HCT116 (cell line): ENCODE results near the gene ZBTB5. TPM values are rescaled to one million over a fixed set of nuclear protein-coding genes. Genes with fewer than 3 reads are reported as not detected.

ENCODE experiments used
- ATAC-seq: fragments of 200-7000 bp; cut with Tn5 transposase; 2 replicates; pipeline ENCODE4 v1.9.1; 2020; ENCODE audit warnings: mild to moderate bottlenecking, moderate library complexity
- BruUV-seq: library from RNA; stranded (reverse); fragments of 400-500 nt; replicated peaks from 2 replicates; lab custom pipeline; 2021; lab: Mats Ljungman, UMichigan
- CTCF ChIA-PET: fragments of 300-600 bp; sonication (Branson Sonifier 250); formaldehyde crosslinking; loops from one replicate; lab custom pipeline; 2021; ENCODE audit warnings: antibody characterized with exemption; lab: Charles Lee
- POLR2A ChIA-PET: fragments of 300-600, 350-600 bp; sonication (Branson Sonifier 250); formaldehyde crosslinking; loops from one replicate; lab custom pipeline; 2021; ENCODE audit warnings: antibody characterized with exemption; lab: Charles Lee
- RAD21 ChIA-PET, 2 experiments: fragments of 300-600 bp; sonication (Branson Sonifier 250); formaldehyde crosslinking; loops; one replicate each; lab custom pipeline; 2023; ENCODE audit warnings: low total read pairs in 2 of 2; ENCODE audit not compliant: uncharacterized antibody in 2 of 2, unreplicated experiment in 2 of 2, low non-redundant PET in 1 of 2; lab: Charles Lee
- DNase-seq: peaks from one replicate; pipeline ENCODE4 v3.0.0-alpha.2; 2010; ENCODE audit warnings: low read depth, low spot score
- H2AFZ ChIP-seq: fragments of 200-600 bp; shearing (Covaris generic), sonication (generic); 2 replicates; pipeline ENCODE4 v1.6.1; 2017; ENCODE audit warnings: low read depth, mixed run types, mixed read lengths, antibody characterized with exemption, low read length; ENCODE audit not compliant: poor library complexity, severe bottlenecking
- H3K27ac ChIP-seq: 2 replicates; pipeline ENCODE4 v1.5.1; 2012; ENCODE audit warnings: low read depth, low read length
- H3K27me3 ChIP-seq: fragments of 200-600 bp; sonication (generic); 2 replicates; pipeline ENCODE4 v1.6.1; 2016; ENCODE audit warnings: mixed run types, low read length, mixed read lengths; ENCODE audit not compliant: insufficient read depth
- H3K36me3 ChIP-seq, 2 experiments: fragments of 200-500 bp in 1 of 2; fragments of 200-600 bp in 1 of 2; sonication (Bioruptor generic) in 1 of 2; sonication (generic) in 1 of 2; 2 replicates each; pipeline versions ENCODE4 v1.5.1 to v1.6.1; 2014 to 2016; ENCODE audit warnings: low read length in 2 of 2, inconsistent platforms in 1 of 2, mixed read lengths in 1 of 2, mixed run types in 1 of 2; ENCODE audit not compliant: insufficient read depth in 2 of 2, control insufficient read depth in 1 of 2
- H3K4me1 ChIP-seq, 2 experiments: fragments of 200-600 bp in 1 of 2; sonication (generic) in 1 of 2; 2 replicates each; pipeline versions ENCODE4 v1.5.1 to v1.6.1; 2012 to 2017; ENCODE audit warnings: low read length in 2 of 2, inconsistent platforms in 1 of 2, mild to moderate bottlenecking in 1 of 2, mixed read lengths in 1 of 2, mixed run types in 1 of 2, moderate library complexity in 1 of 2; ENCODE audit not compliant: insufficient read depth in 2 of 2, control insufficient read depth in 1 of 2
- H3K4me2 ChIP-seq: fragments of 200-600 bp; sonication (generic); 2 replicates; pipeline ENCODE4 v1.6.1; 2017; ENCODE audit warnings: mixed run types, low read length, mixed read lengths
- H3K4me3 ChIP-seq, 2 experiments: fragments of 200-600 bp in 1 of 2; sonication (generic) in 1 of 2; replicated peaks in 1 of 2; 2 replicates each; pipeline ENCODE4 v1.5.1; 2011 to 2016; ENCODE audit warnings: low read length in 2 of 2, control low read depth in 1 of 2, low read depth in 1 of 2, mild to moderate bottlenecking in 1 of 2, mixed read lengths in 1 of 2, mixed run types in 1 of 2
- H3K79me2 ChIP-seq: fragments of 200-600 bp; sonication (generic); 2 replicates; pipeline ENCODE4 v1.6.1; 2017; ENCODE audit warnings: mild to moderate bottlenecking, mixed run types, low read length, moderate library complexity, mixed read lengths; ENCODE audit not compliant: insufficient read depth
- H3K9ac ChIP-seq: fragments of 200-600 bp; sonication (generic); 2 replicates; pipeline ENCODE4 v1.6.1; 2016; ENCODE audit warnings: low read length, mixed read lengths
- H3K9me2 ChIP-seq: fragments of 200-600 bp; sonication (generic), shearing (Covaris generic); 2 replicates; pipeline ENCODE4 v1.6.1; 2017; ENCODE audit warnings: mixed run types, mild to moderate bottlenecking, moderate library complexity; ENCODE audit not compliant: insufficient read depth
- H3K9me3 ChIP-seq, 2 experiments: fragments of 200-500 bp in 1 of 2; fragments of 200-600 bp in 1 of 2; sonication (Bioruptor generic) in 1 of 2; sonication (generic) in 1 of 2; 2 replicates each; pipeline ENCODE4 v1.6.1; 2014 to 2017; ENCODE audit warnings: low read length in 2 of 2, mixed read lengths in 2 of 2, inconsistent platforms in 1 of 2, low read depth in 1 of 2, mild to moderate bottlenecking in 1 of 2, mixed run types in 1 of 2, moderate library complexity in 1 of 2; ENCODE audit not compliant: control insufficient read depth in 1 of 2, insufficient read depth in 1 of 2
- H4K20me1 ChIP-seq: fragments of 200-600 bp; sonication (generic), shearing (Covaris generic); 2 replicates; pipeline ENCODE4 v1.6.1; 2017; ENCODE audit warnings: mixed run types, mild to moderate bottlenecking, moderate library complexity; ENCODE audit not compliant: insufficient read depth
- CTCF ChIP-seq, 3 experiments: fragments of 200-600 bp in 1 of 3; sonication (generic) in 1 of 3; IDR thresholded peaks in 2 of 3; conservative IDR thresholded peaks in 1 of 3; 2 replicates each; pipeline ENCODE4 v1.5.1; 2012 to 2017; ENCODE audit warnings: low read depth in 2 of 3, low read length in 2 of 3, antibody characterized with exemption in 1 of 3, borderline replicate concordance in 1 of 3, control low read depth in 1 of 3, mild to moderate bottlenecking in 1 of 3, mixed read lengths in 1 of 3, mixed run types in 1 of 3, moderate library complexity in 1 of 3; ENCODE audit not compliant: insufficient read depth in 1 of 3
- EGR1 ChIP-seq: IDR thresholded peaks from 2 replicates; pipeline ENCODE4 v1.6.1; 2012; ENCODE audit warnings: low read depth
- ELF1 ChIP-seq: IDR thresholded peaks from 2 replicates; pipeline ENCODE4 v1.6.1; 2012; ENCODE audit warnings: low read depth, borderline replicate concordance
- EZH2 ChIP-seq: fragments of 200-600 bp; sonication (generic); IDR thresholded peaks from 2 replicates; pipeline ENCODE4 v1.6.1; 2017; ENCODE audit warnings: antibody characterized with exemption, mixed run types
- EZH2phosphoT487 ChIP-seq: fragments of 200-600 bp; IDR thresholded peaks from 2 replicates; pipeline ENCODE4 v1.6.1; 2018; ENCODE audit warnings: antibody characterized with exemption, borderline replicate concordance
- FOSL1 ChIP-seq: IDR thresholded peaks from 2 replicates; pipeline ENCODE4 v1.6.1; 2012; ENCODE audit warnings: low read depth
- JUND ChIP-seq: IDR thresholded peaks from 2 replicates; pipeline ENCODE4 v1.6.1; 2012
- POLR2A ChIP-seq: IDR thresholded peaks from 2 replicates; pipeline ENCODE4 v1.7.0; 2011; ENCODE audit warnings: borderline replicate concordance; ENCODE audit not compliant: insufficient read depth, insufficient read length; ENCODE audit errors: extremely low read depth
- POLR2AphosphoS5 ChIP-seq: IDR thresholded peaks from 2 replicates; pipeline ENCODE4 v1.6.1; 2011; ENCODE audit warnings: mild to moderate bottlenecking, low read depth, low read length, moderate library complexity
- RAD21 ChIP-seq: IDR thresholded peaks from 2 replicates; pipeline ENCODE4 v1.6.1; 2012; ENCODE audit warnings: low read depth, mild to moderate bottlenecking
- SIN3A ChIP-seq: IDR thresholded peaks from 2 replicates; pipeline ENCODE4 v1.6.1; 2012; ENCODE audit warnings: low read depth
- SP1 ChIP-seq: IDR thresholded peaks from 2 replicates; pipeline ENCODE4 v1.6.1; 2012; ENCODE audit warnings: low read depth
- TCF7L2 ChIP-seq: IDR thresholded peaks from 2 replicates; pipeline ENCODE4 v1.7.0; 2011; ENCODE audit warnings: borderline replicate concordance, inconsistent platforms; ENCODE audit not compliant: insufficient read depth, insufficient read length; ENCODE audit errors: extremely low read depth
- YY1 ChIP-seq: IDR thresholded peaks from 2 replicates; pipeline ENCODE4 v1.6.1; 2011; ENCODE audit warnings: low read length, low read depth, moderate library complexity, mild to moderate bottlenecking; ENCODE audit not compliant: insufficient replicate concordance; ENCODE audit errors: extremely low read depth
- ZFX ChIP-seq: fragments of 450-650 bp; IDR thresholded peaks from 2 replicates; pipeline ENCODE4 v1.6.1; 2017
- ZNF274 ChIP-seq: fragments of 200-500 bp; sonication (Bioruptor generic); IDR thresholded peaks from 2 replicates; pipeline ENCODE4 v1.6.1; 2014; ENCODE audit warnings: mild to moderate bottlenecking, low read depth, low read length, inconsistent platforms
- intact Hi-C: fragments of 100-400 bp; cut with micrococcal nuclease; formaldehyde crosslinking; loops from 2 replicates; pipeline ENCODE4 v1.10.0; 2022
- total RNA-seq: library from RNA; stranded (reverse); gene quantifications from one replicate; pipeline ENCODE4 v1.2.1, GENCODE V29; 2021; ENCODE audit not compliant: unreplicated experiment
- TF ChIP-seq, protein P1 (sequence below): IDR thresholded peaks from 2 replicates; pipeline ENCODE4 v1.6.1; 2012

The ZBTB5 gene
- total RNA-seq, 1 experiment from 2014 or later = 22.3 TPM

- H3K36me3 ChIP-seq = peaks cover 47 to 70% of the 10 kb centered on the region in 2 experiments
- ChIA-PET RAD21 (no interaction called here), CTCF (interaction anchor here (1.0 kb wide), 1 partner anchor 9 kb away, joined by 3 read pairs; no protein-coding TSS in a partner anchor)
Observed at GRCh38 chr9:37501957-37502596, 36.8 kb upstream of the ZBTB5 start.

GRCh38 chr9:37499297-37499696 lies 34.0 kb upstream of the ZBTB5 start:
- no peak for DNase-seq

More at GRCh38 chr9:37501957-37502596, 36.8 kb upstream of the ZBTB5 start:
- POLR2A ChIA-PET = no interaction called here
- TF ChIP-seq TCF7L2 (no peak), JUND (no peak), POLR2AphosphoS5 (no peak), POLR2A (no peak), ZNF274 (no peak), RAD21 (no peak)
- TF ChIP-seq, all 23 proteins: peak for 0
- no peaks in the 10 kb centered on the region for H3K4me1 ChIP-seq
- DNase-seq (no peak), ATAC-seq (no peak)
- no TSS peak for BruUV-seq
- no peaks in the 10 kb centered on the region for H3K9me3 ChIP-seq
- H3K9ac ChIP-seq = no peak overlapping the region
- intact Hi-C loops = no loop called here
- no peaks in the 10 kb centered on the region; the same call in 1 of the 2 replicates for H4K20me1 ChIP-seq
- H3K4me2 ChIP-seq = no peak overlapping the region
- no peak overlapping the region for H3K27ac ChIP-seq
- H3K27me3 ChIP-seq = no peaks in the 10 kb centered on the region
- H3K79me2 ChIP-seq = peaks cover 41% of the 10 kb centered on the region
- no peaks in the 10 kb centered on the region for H3K9me2 ChIP-seq
- no peak overlapping the region for H2AFZ ChIP-seq
- no peak overlapping the region for H3K4me3 ChIP-seq

More at GRCh38 chr9:37499297-37499696, 34.0 kb upstream of the ZBTB5 start:
- ChIA-PET RAD21 (no interaction called here), POLR2A (no interaction called here)
- ATAC-seq = no peak
- Histone ChIP-seq H3K9me3 (no peaks in the 10 kb centered on the region), H2AFZ (no peak overlapping the region), H3K9me2 (no peaks in the 10 kb centered on the region)
- intact Hi-C loops = no loop called here
- no peak for TF ChIP-seq ELF1
- no peak for TF ChIP-seq ZNF274
- no peak for TF ChIP-seq RAD21
- no peak for TF ChIP-seq EZH2phosphoT487
- no peak for TF ChIP-seq YY1
- TF ChIP-seq CTCF (IDR thresholded peaks at IDR 0.05 in 2 of 3, conservative IDR thresholded peaks at IDR 0.05 in 1 of 3; ENCODE audit: borderline replicate concordance in 1 of 3, insufficient read depth in 1 of 3, low read depth in 2 of 3, low read length in 2 of 3) = no peak
- TF ChIP-seq SIN3A = no peak
- no peak for TF ChIP-seq ZFX
- no peak for TF ChIP-seq EGR1
- TF ChIP-seq, protein P1, sequence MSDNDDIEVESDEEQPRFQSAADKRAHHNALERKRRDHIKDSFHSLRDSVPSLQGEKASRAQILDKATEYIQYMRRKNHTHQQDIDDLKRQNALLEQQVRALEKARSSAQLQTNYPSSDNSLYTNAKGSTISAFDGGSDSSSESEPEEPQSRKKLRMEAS = no peak
- TF ChIP-seq FOSL1 = no peak
- no peak for TF ChIP-seq TCF7L2
- no peak for TF ChIP-seq EZH2
- TF ChIP-seq SP1 = no peak
- TF ChIP-seq POLR2A = no peak
- TF ChIP-seq, all 23 proteins: peak for 0
- H3K4me2 ChIP-seq = no peak overlapping the region
- H3K4me1 ChIP-seq = no peaks in the 10 kb centered on the region
- H3K36me3 ChIP-seq = peaks cover 58 to 77% of the 10 kb centered on the region in 2 experiments
- BruUV-seq = no TSS peak
- H3K9ac ChIP-seq = no peak overlapping the region
- peaks cover 7% of the 10 kb centered on the region; the same call in 1 of the 2 replicates for H4K20me1 ChIP-seq
- H3K27ac ChIP-seq = no peak overlapping the region
- H3K4me3 ChIP-seq = no peak overlapping the region
- H3K27me3 ChIP-seq = no peaks in the 10 kb centered on the region
- peaks cover 65% of the 10 kb centered on the region for H3K79me2 ChIP-seq
- CTCF ChIA-PET = no interaction called here
